HepG2 (cell line): ENCODE data around the gene CCDC157.

Experiments
- POLR2A ChIP-seq, 2 experiments: IDR thresholded peaks; 2 replicates each; pipeline ENCODE4 v1.6.1; 2011; ENCODE audit warnings: low read depth in 2 of 2, low read length in 2 of 2, mild to moderate bottlenecking in 1 of 2, moderate library complexity in 1 of 2; ENCODE audit not compliant: insufficient read depth in 1 of 2
- SUZ12 ChIP-seq: fragments of 150-350 bp; IDR thresholded peaks from 2 replicates; pipeline ENCODE4 v1.6.1; 2014; ENCODE audit warnings: low read depth, low read length
- ZNF839 ChIP-seq: sonication (generic); formaldehyde crosslinking; IDR thresholded peaks from 2 replicates; pipeline ENCODE4 v1.4.0; 2020; ENCODE audit warnings: missing genetic modification reagents, mild to moderate bottlenecking, borderline replicate concordance
- TF ChIP-seq, protein P1 (sequence below): sonication (generic); formaldehyde crosslinking; IDR thresholded peaks from 2 replicates; pipeline ENCODE4 v1.5.0; 2020; ENCODE audit warnings: mild to moderate bottlenecking, missing genetic modification reagents, moderate library complexity

DNA sequence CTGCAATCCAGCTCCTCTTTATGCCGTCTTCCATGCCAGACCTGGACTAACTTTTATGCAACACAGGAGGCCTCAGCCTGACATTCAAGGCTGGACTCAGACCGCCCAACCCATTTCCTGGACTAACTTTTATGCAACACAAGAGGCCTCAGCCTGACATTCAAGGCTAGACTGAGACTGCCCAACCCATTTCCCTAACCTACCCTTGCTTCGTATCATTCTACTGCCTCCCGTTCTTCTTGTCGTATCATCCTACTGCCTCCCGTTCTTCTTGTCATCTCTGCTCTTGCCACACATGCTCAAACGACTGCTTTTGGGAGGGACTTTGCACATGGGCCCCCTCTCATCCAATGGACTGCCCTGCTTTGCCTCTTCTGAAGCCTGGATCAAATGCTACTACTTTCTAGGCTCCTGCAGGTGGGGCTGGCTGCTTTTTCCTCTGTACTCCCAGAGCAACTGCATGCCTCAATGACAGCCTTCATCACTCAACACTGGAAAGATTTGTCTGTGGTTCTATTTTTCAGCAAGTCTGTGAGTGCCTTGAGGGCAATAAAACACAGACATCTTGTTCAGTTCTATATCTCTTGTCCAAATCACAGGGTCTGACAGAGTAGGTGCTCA lies 37.9 kb upstream of the CCDC157 start:
- no peak for TF ChIP-seq ZNF839 (CRISPR knock-in tag)
- TF ChIP-seq, protein P1, sequence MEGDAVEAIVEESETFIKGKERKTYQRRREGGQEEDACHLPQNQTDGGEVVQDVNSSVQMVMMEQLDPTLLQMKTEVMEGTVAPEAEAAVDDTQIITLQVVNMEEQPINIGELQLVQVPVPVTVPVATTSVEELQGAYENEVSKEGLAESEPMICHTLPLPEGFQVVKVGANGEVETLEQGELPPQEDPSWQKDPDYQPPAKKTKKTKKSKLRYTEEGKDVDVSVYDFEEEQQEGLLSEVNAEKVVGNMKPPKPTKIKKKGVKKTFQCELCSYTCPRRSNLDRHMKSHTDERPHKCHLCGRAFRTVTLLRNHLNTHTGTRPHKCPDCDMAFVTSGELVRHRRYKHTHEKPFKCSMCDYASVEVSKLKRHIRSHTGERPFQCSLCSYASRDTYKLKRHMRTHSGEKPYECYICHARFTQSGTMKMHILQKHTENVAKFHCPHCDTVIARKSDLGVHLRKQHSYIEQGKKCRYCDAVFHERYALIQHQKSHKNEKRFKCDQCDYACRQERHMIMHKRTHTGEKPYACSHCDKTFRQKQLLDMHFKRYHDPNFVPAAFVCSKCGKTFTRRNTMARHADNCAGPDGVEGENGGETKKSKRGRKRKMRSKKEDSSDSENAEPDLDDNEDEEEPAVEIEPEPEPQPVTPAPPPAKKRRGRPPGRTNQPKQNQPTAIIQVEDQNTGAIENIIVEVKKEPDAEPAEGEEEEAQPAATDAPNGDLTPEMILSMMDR (CRISPR knock-in tag), result peak; percentile 42
- no peak for TF ChIP-seq SUZ12
- TF ChIP-seq POLR2A (IDR thresholded peaks at IDR 0.05; ENCODE audit: insufficient read depth in 1 of 2, low read depth in 2 of 2, low read length in 2 of 2), result no peak
